ENCODE measurements around the gene SLC30A2. TPM values are rescaled to one million over a fixed set of nuclear protein-coding genes. Genes with fewer than 3 reads are reported as not detected.

Gene SLC30A2
- total and polyA plus RNA-seq, 4 donors: 0.11 to 0.26 (median 0.19) TPM; not detected in 1

- Histone ChIP-seq H3K27me3 (ENCODE audit: control insufficient read depth, insufficient read depth, low read length) (no peaks in the 10 kb centered on the region), H3K36me3 (ENCODE audit: control insufficient read depth, insufficient read depth, low read length) (peaks cover 3% of the 10 kb centered on the region), H3K27ac (ENCODE audit: low read depth, low read length) (peak overlapping the region; percentile 90), H3K9me3 (ENCODE audit: control insufficient read depth, insufficient read depth, low read length) (no peaks in the 10 kb centered on the region), H3K4me3 (ENCODE audit: low read depth, low read length) (peak overlapping the region; percentile 96), H3K4me1 (ENCODE audit: control insufficient read depth, insufficient read depth, low read length) (peaks cover 25% of the 10 kb centered on the region)
- DNase-seq (ENCODE audit: low read depth in 4 of 6, low spot score in 6 of 6): peak in 5 of 6 donors; percentile 48 to 90 (median 73)
- WGBS (ENCODE audit: insufficient coverage): 11% methylated on average over 32 of the region's 39 CpGs
These were observed 9.8 kb downstream of the SLC30A2 start for GRCh38 chr1:26035959-26036755.

- Histone ChIP-seq H3K4me1 (ENCODE audit: control insufficient read depth, insufficient read depth, low read length) (peaks cover 25% of the 10 kb centered on the region), H3K4me3 (ENCODE audit: low read depth, low read length) (peak overlapping the region; percentile 96), H3K27ac (ENCODE audit: low read depth, low read length) (peak overlapping the region; percentile 90), H3K27me3 (ENCODE audit: control insufficient read depth, insufficient read depth, low read length) (no peaks in the 10 kb centered on the region), H3K36me3 (ENCODE audit: control insufficient read depth, insufficient read depth, low read length) (peaks cover 10% of the 10 kb centered on the region), H3K9me3 (ENCODE audit: control insufficient read depth, insufficient read depth, low read length) (no peaks in the 10 kb centered on the region)
- WGBS (ENCODE audit: insufficient coverage): 0% methylated on average over 59 of the region's 60 CpGs
- peak; percentile 73 to 98 (median 86) for DNase-seq (ENCODE audit: low read depth in 4 of 6, low spot score in 6 of 6)
These were observed 10.5 kb downstream of the SLC30A2 start for GRCh38 chr1:26035203-26035958.

GRCh38 chr1:26034504-26035202, 11.3 kb downstream of the SLC30A2 start:
- Histone ChIP-seq H3K4me3 (ENCODE audit: low read depth, low read length) (peak overlapping the region; percentile 96), H3K27me3 (ENCODE audit: control insufficient read depth, insufficient read depth, low read length) (no peaks in the 10 kb centered on the region), H3K9me3 (ENCODE audit: control insufficient read depth, insufficient read depth, low read length) (no peaks in the 10 kb centered on the region), H3K4me1 (ENCODE audit: control insufficient read depth, insufficient read depth, low read length) (peaks cover 25% of the 10 kb centered on the region), H3K36me3 (ENCODE audit: control insufficient read depth, insufficient read depth, low read length) (peaks cover 12% of the 10 kb centered on the region), H3K27ac (ENCODE audit: low read depth, low read length) (peak overlapping the region; percentile 90)
- 16% methylated on average over 15 of the region's 15 CpGs for WGBS (ENCODE audit: insufficient coverage)
- DNase-seq (ENCODE audit: low read depth in 4 of 6, low spot score in 6 of 6): no peak

GRCh38 chr1:26032656-26033357, 13.1 kb downstream of the SLC30A2 start:
- 91% methylated on average over 11 of the region's 12 CpGs for WGBS (ENCODE audit: insufficient coverage)
- Histone ChIP-seq H3K4me1 (ENCODE audit: control insufficient read depth, insufficient read depth, low read length) (peaks cover 43% of the 10 kb centered on the region), H3K4me3 (ENCODE audit: low read depth, low read length) (no peak overlapping the region), H3K9me3 (ENCODE audit: control insufficient read depth, insufficient read depth, low read length) (no peaks in the 10 kb centered on the region), H3K27me3 (ENCODE audit: control insufficient read depth, insufficient read depth, low read length) (no peaks in the 10 kb centered on the region), H3K36me3 (ENCODE audit: control insufficient read depth, insufficient read depth, low read length) (peaks cover 14% of the 10 kb centered on the region), H3K27ac (ENCODE audit: low read depth, low read length) (no peak overlapping the region)
- no peak for DNase-seq (ENCODE audit: low read depth in 4 of 6, low spot score in 6 of 6)

- H3K27me3 ChIP-seq (ENCODE audit: control insufficient read depth, insufficient read depth, low read length): no peaks in the 10 kb centered on the region
- DNase-seq (ENCODE audit: low read depth in 4 of 6, low spot score in 6 of 6): no peak
- H3K27ac ChIP-seq (ENCODE audit: low read depth, low read length): no peak overlapping the region
- H3K4me3 ChIP-seq (ENCODE audit: low read depth, low read length): no peak overlapping the region
- H3K4me1 ChIP-seq (ENCODE audit: control insufficient read depth, insufficient read depth, low read length): peaks cover 47% of the 10 kb centered on the region
- H3K36me3 ChIP-seq (ENCODE audit: control insufficient read depth, insufficient read depth, low read length): peaks cover 16% of the 10 kb centered on the region
- no peaks in the 10 kb centered on the region for H3K9me3 ChIP-seq (ENCODE audit: control insufficient read depth, insufficient read depth, low read length)
- no CpG with 5 or more reads among the region's 3 CpGs for WGBS (ENCODE audit: insufficient coverage)
These were observed 14.2 kb downstream of the SLC30A2 start for GRCh38 chr1:26031611-26032220.

- no peak overlapping the region for H3K27ac ChIP-seq (ENCODE audit: low read depth, low read length)
- H3K4me3 ChIP-seq (ENCODE audit: low read depth, low read length): no peak overlapping the region
- no peaks in the 10 kb centered on the region for H3K27me3 ChIP-seq (ENCODE audit: control insufficient read depth, insufficient read depth, low read length)
- H3K36me3 ChIP-seq (ENCODE audit: control insufficient read depth, insufficient read depth, low read length): peaks cover 18% of the 10 kb centered on the region
- peaks cover 46% of the 10 kb centered on the region for H3K4me1 ChIP-seq (ENCODE audit: control insufficient read depth, insufficient read depth, low read length)
- DNase-seq (ENCODE audit: low read depth in 4 of 6, low spot score in 6 of 6): no peak
- H3K9me3 ChIP-seq (ENCODE audit: control insufficient read depth, insufficient read depth, low read length): no peaks in the 10 kb centered on the region
- WGBS (ENCODE audit: insufficient coverage): 79% methylated on average over 2 of the region's 4 CpGs
These were observed 14.7 kb downstream of the SLC30A2 start for GRCh38 chr1:26031196-26031595.

GRCh38 chr1:26029864-26030481, 15.9 kb downstream of the SLC30A2 start:
- Histone ChIP-seq H3K36me3 (ENCODE audit: control insufficient read depth, insufficient read depth, low read length) (peaks cover 18% of the 10 kb centered on the region), H3K27ac (ENCODE audit: low read depth, low read length) (no peak overlapping the region), H3K4me3 (ENCODE audit: low read depth, low read length) (no peak overlapping the region), H3K9me3 (ENCODE audit: control insufficient read depth, insufficient read depth, low read length) (no peaks in the 10 kb centered on the region), H3K27me3 (ENCODE audit: control insufficient read depth, insufficient read depth, low read length) (no peaks in the 10 kb centered on the region), H3K4me1 (ENCODE audit: control insufficient read depth, insufficient read depth, low read length) (peaks cover 44% of the 10 kb centered on the region)
- no peak for DNase-seq (ENCODE audit: low read depth in 4 of 6, low spot score in 6 of 6)
- WGBS (ENCODE audit: insufficient coverage): 74% methylated on average over 4 of the region's 7 CpGs

GRCh38 chr1:26029054-26029863, 16.7 kb downstream of the SLC30A2 start:
- Histone ChIP-seq H3K27ac (ENCODE audit: low read depth, low read length) (no peak overlapping the region), H3K36me3 (ENCODE audit: control insufficient read depth, insufficient read depth, low read length) (peaks cover 18% of the 10 kb centered on the region), H3K9me3 (ENCODE audit: control insufficient read depth, insufficient read depth, low read length) (no peaks in the 10 kb centered on the region), H3K4me1 (ENCODE audit: control insufficient read depth, insufficient read depth, low read length) (peaks cover 44% of the 10 kb centered on the region), H3K4me3 (ENCODE audit: low read depth, low read length) (no peak overlapping the region), H3K27me3 (ENCODE audit: control insufficient read depth, insufficient read depth, low read length) (no peaks in the 10 kb centered on the region)
- WGBS (ENCODE audit: insufficient coverage): 70% methylated on average over 13 of the region's 15 CpGs
- DNase-seq (ENCODE audit: low read depth in 4 of 6, low spot score in 6 of 6): no peak

Data from spinal cord (tissue), 10 donors.